OCI-LY1 (cell line): ENCODE measurements around the gene SERINC5.
"Not testable (repeated sequence)": the region's sequence is repeated elsewhere in the genome, so short reads cannot be mapped to it uniquely, and the experiment has no call there.

ENCODE experiments used
- H2AFZ ChIP-seq: fragments of 200-600 bp; sonication (generic), shearing (Covaris generic); 2 replicates; pipeline ENCODE4 v1.6.0; 2014; ENCODE audit warnings: antibody characterized with exemption, mild to moderate bottlenecking, low read length
- H3F3A ChIP-seq: fragments of 200-600 bp; sonication (generic), shearing (Covaris generic); 2 replicates; pipeline ENCODE4 v1.6.0; 2014; ENCODE audit warnings: mild to moderate bottlenecking, antibody characterized with exemption, low read length, moderate library complexity; ENCODE audit not compliant: insufficient read depth
- H3K27ac ChIP-seq: fragments of 200-600 bp; sonication (generic); 2 replicates; pipeline ENCODE4 v1.5.1; 2014; ENCODE audit warnings: low read length, mixed run types, mild to moderate bottlenecking, low read depth; ENCODE audit not compliant: poor library complexity, severe bottlenecking
- H3K27me3 ChIP-seq: fragments of 200-600 bp; sonication (generic); 2 replicates; pipeline ENCODE4 v1.6.0; 2014; ENCODE audit warnings: antibody characterized with exemption, mild to moderate bottlenecking, low read length, moderate library complexity; ENCODE audit not compliant: insufficient read depth
- H3K36me3 ChIP-seq: fragments of 200-600 bp; sonication (generic); 2 replicates; pipeline ENCODE4 v1.6.1; 2014; ENCODE audit warnings: mild to moderate bottlenecking, antibody characterized with exemption, low read length, moderate library complexity, mixed read lengths; ENCODE audit not compliant: insufficient read depth
- H3K4me1 ChIP-seq: fragments of 200-600 bp; sonication (generic); 2 replicates; pipeline ENCODE4 v1.5.1; 2014; ENCODE audit warnings: mild to moderate bottlenecking, low read length, moderate library complexity; ENCODE audit not compliant: insufficient read depth, severe bottlenecking
- H3K4me2 ChIP-seq: fragments of 200-600 bp; sonication (generic), shearing (Covaris generic); 2 replicates; pipeline ENCODE4 v1.6.1; 2014; ENCODE audit warnings: low read length
- H3K4me3 ChIP-seq: fragments of 200-600 bp; sonication (generic); 2 replicates; pipeline ENCODE4 v1.5.1; 2014; ENCODE audit warnings: low read length, low read depth, mild to moderate bottlenecking, mixed read lengths; ENCODE audit not compliant: poor library complexity, severe bottlenecking
- H3K79me2 ChIP-seq: fragments of 200-600 bp; shearing (Covaris generic); 2 replicates; pipeline ENCODE4 v1.6.1; 2016; ENCODE audit warnings: mixed run types, low read length, mixed read lengths; ENCODE audit not compliant: insufficient read depth
- H3K9ac ChIP-seq: fragments of 200-600 bp; sonication (generic), shearing (Covaris generic); 2 replicates; pipeline ENCODE4 v1.6.1; 2014; ENCODE audit warnings: mild to moderate bottlenecking, low read length, mixed read lengths
- H3K9me2 ChIP-seq: fragments of 200-600 bp; sonication (generic), shearing (Covaris generic); 2 replicates; pipeline ENCODE4 v1.6.1; 2014; ENCODE audit warnings: low read depth, mild to moderate bottlenecking, low read length, mixed read lengths
- H3K9me3 ChIP-seq: fragments of 200-600 bp; shearing (Covaris generic); 2 replicates; pipeline ENCODE4 v1.6.1; 2014; ENCODE audit warnings: low read length, mixed read lengths
- H4K20me1 ChIP-seq: fragments of 200-600 bp; sonication (generic), shearing (Covaris generic); 2 replicates; pipeline ENCODE4 v1.6.0; 2016; ENCODE audit warnings: mild to moderate bottlenecking, low read length; ENCODE audit not compliant: insufficient read depth
- EZH2 ChIP-seq: fragments of 200-600 bp; sonication (generic), shearing (Covaris generic); IDR thresholded peaks from 2 replicates; pipeline ENCODE4 v1.8.0; 2017; ENCODE audit warnings: borderline replicate concordance, mixed run types, mild to moderate bottlenecking, antibody characterized with exemption, low read length, moderate library complexity, mixed read lengths
- TF ChIP-seq, protein P1 (sequence below): fragments of 200-600 bp; sonication (generic), shearing (Covaris generic); IDR thresholded peaks from 2 replicates; pipeline ENCODE4 v1.5.1; 2017; ENCODE audit warnings: mild to moderate bottlenecking, antibody characterized with exemption, low read length, moderate library complexity, mixed read lengths

The SERINC5 gene

DNA sequence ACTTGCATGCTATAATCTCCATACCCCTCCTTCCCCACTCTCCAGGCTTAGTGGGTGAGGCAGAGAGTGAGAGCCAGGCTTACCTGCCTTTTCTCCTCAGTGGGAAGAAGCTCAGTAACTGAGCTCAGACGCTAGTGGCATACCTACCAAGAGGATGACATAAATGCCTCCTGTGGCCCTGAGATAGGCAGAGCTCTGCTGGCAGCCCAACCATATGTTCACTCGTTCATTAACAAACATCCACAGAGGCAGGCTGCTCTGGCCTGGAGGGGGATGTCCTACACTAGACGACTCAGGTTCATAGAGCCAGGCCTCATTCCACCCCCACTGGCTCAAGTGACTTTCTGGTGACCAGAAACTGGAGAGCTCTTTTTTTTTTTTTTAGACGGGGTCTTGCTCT lies 139.4 kb downstream of the SERINC5 start:
- Histone ChIP-seq H3F3A (no peaks in the 10 kb centered on the region), H3K27ac (no peak overlapping the region), H4K20me1 (no peaks in the 10 kb centered on the region), H3K27me3 (no peaks in the 10 kb centered on the region), H3K4me3 (no peak overlapping the region), H3K4me2 (no peak overlapping the region), H3K36me3 (peaks cover 23% of the 10 kb centered on the region), H3K9me3 (peaks cover 7% of the 10 kb centered on the region; the same call in 1 of the 2 replicates), H2AFZ (no peak overlapping the region), H3K79me2 (no peaks in the 10 kb centered on the region), H3K9me2 (no peaks in the 10 kb centered on the region), H3K4me1 (peaks cover 2% of the 10 kb centered on the region), H3K9ac (no peak overlapping the region)
- TF ChIP-seq, protein P1, sequence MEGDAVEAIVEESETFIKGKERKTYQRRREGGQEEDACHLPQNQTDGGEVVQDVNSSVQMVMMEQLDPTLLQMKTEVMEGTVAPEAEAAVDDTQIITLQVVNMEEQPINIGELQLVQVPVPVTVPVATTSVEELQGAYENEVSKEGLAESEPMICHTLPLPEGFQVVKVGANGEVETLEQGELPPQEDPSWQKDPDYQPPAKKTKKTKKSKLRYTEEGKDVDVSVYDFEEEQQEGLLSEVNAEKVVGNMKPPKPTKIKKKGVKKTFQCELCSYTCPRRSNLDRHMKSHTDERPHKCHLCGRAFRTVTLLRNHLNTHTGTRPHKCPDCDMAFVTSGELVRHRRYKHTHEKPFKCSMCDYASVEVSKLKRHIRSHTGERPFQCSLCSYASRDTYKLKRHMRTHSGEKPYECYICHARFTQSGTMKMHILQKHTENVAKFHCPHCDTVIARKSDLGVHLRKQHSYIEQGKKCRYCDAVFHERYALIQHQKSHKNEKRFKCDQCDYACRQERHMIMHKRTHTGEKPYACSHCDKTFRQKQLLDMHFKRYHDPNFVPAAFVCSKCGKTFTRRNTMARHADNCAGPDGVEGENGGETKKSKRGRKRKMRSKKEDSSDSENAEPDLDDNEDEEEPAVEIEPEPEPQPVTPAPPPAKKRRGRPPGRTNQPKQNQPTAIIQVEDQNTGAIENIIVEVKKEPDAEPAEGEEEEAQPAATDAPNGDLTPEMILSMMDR: no peak
- no peak for TF ChIP-seq EZH2

DNA sequence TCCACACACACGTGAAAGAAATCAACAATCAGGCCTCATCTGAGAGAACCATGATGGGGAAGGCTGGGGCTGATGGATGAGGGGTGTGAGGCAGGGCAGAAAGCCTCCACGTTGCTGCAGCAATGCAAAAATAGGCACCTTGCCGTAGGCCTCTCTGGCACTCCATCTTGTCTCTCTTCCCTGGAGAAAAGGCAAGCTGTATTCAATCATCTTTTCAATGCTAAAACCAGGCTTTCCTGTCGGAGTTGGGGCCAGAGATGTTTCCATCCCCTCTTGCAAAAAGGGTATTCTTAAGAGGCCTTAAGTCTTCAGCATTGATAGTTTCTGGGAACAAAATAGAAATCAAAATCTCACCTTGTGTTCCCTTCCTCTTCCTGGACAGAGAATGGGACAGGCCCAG lies 139.8 kb downstream of the SERINC5 start:
- no peak overlapping the region for H3K27ac ChIP-seq
- H3K36me3 ChIP-seq: peaks cover 23% of the 10 kb centered on the region
- H3K9ac ChIP-seq: no peak overlapping the region
- TF ChIP-seq, protein P1: no peak
- TF ChIP-seq EZH2: no peak
- no peaks in the 10 kb centered on the region for H3K27me3 ChIP-seq
- no peaks in the 10 kb centered on the region for H3K9me2 ChIP-seq
- no peak overlapping the region for H2AFZ ChIP-seq
- no peak overlapping the region for H3K4me3 ChIP-seq
- no peak overlapping the region for H3K4me2 ChIP-seq
- no peaks in the 10 kb centered on the region for H3K79me2 ChIP-seq
- no peaks in the 10 kb centered on the region for H3F3A ChIP-seq
- H4K20me1 ChIP-seq: no peaks in the 10 kb centered on the region
- peaks cover 7% of the 10 kb centered on the region for H3K4me1 ChIP-seq
- H3K9me3 ChIP-seq: peaks cover 7% of the 10 kb centered on the region; the same call in 1 of the 2 replicates

DNA sequence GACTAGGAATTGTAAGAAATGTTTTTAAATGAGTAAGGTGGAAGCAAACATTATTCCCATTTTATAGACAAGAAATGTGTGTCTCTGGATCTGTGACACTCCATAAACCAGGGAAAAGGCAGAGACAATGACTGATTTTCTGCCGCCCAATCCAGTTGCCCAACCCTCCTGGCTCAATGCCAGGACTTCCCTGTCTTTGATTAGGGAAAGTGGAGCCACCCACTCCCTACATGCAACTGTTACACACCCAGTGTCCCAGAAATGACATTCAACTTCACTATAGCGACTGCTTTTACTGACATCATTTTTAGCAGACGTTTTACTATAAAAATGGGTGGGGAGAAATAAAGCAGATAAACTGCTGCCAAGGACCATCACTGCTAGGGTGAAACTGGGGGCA lies 141.0 kb downstream of the SERINC5 start:
- H3K27me3 ChIP-seq: no peaks in the 10 kb centered on the region
- H4K20me1 ChIP-seq: no peaks in the 10 kb centered on the region
- H3K27ac ChIP-seq: no peak overlapping the region
- TF ChIP-seq, protein P1: no peak
- TF ChIP-seq EZH2: no peak
- no peaks in the 10 kb centered on the region for H3F3A ChIP-seq
- no peaks in the 10 kb centered on the region for H3K79me2 ChIP-seq
- peaks cover 18% of the 10 kb centered on the region for H3K4me1 ChIP-seq
- H3K9me3 ChIP-seq: peaks cover 7% of the 10 kb centered on the region; the same call in 1 of the 2 replicates
- no peak overlapping the region for H3K4me2 ChIP-seq
- H3K9ac ChIP-seq: no peak overlapping the region
- no peak overlapping the region for H3K4me3 ChIP-seq
- no peak overlapping the region for H2AFZ ChIP-seq
- H3K36me3 ChIP-seq: peaks cover 23% of the 10 kb centered on the region
- no peaks in the 10 kb centered on the region for H3K9me2 ChIP-seq

DNA sequence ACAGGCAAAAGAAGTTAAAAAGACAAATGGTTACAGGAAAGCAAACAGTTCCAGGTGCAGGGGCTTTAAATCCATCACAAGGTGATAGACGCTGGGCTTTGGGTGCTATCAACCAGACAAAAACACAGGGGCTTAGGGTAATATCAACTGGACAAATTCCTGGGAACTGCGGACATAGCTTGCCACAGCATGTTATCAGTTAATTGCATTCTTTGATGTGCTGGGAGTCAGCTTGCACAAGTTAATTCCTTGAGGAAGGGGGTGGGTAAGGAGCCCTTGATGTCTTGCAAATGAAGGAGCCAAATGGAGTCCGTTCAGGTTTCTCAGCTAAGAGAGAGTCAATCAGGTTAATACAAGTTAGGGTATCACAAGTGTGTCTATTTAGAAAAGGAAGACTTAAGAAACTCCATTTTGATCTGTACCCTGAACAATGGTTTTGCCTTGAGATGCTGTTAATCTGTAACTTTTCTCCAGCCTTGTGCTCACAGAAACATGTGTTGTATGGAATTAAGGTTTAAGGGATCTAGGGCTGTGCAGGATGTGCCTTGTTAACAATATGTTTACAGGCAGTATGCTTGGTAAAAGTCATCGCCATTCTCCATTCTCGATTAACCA lies 144.4 kb downstream of the SERINC5 start:
- not testable (repeated sequence) for H3K4me3 ChIP-seq, H3K27me3 ChIP-seq, H3K9me3 ChIP-seq, H3K9me2 ChIP-seq, H3K4me2 ChIP-seq, H3K27ac ChIP-seq, H4K20me1 ChIP-seq, H3K9ac ChIP-seq, H3F3A ChIP-seq, H2AFZ ChIP-seq, H3K79me2 ChIP-seq
- Histone ChIP-seq H3K4me1 (peaks cover 22% of the 10 kb centered on the region), H3K36me3 (peaks cover 16% of the 10 kb centered on the region; the same call in 1 of the 2 replicates)
